GM18498 (cell line): ENCODE results near the gene MCUR1.

ENCODE experiments used
- ATAC-seq: cut with Tn5 transposase; IDR thresholded peaks from one replicate; pipeline ENCODE4 v1.9.1; 2021; ENCODE audit warnings: mild to moderate bottlenecking, moderate library complexity; ENCODE audit not compliant: unreplicated experiment

The MCUR1 gene

DNA sequence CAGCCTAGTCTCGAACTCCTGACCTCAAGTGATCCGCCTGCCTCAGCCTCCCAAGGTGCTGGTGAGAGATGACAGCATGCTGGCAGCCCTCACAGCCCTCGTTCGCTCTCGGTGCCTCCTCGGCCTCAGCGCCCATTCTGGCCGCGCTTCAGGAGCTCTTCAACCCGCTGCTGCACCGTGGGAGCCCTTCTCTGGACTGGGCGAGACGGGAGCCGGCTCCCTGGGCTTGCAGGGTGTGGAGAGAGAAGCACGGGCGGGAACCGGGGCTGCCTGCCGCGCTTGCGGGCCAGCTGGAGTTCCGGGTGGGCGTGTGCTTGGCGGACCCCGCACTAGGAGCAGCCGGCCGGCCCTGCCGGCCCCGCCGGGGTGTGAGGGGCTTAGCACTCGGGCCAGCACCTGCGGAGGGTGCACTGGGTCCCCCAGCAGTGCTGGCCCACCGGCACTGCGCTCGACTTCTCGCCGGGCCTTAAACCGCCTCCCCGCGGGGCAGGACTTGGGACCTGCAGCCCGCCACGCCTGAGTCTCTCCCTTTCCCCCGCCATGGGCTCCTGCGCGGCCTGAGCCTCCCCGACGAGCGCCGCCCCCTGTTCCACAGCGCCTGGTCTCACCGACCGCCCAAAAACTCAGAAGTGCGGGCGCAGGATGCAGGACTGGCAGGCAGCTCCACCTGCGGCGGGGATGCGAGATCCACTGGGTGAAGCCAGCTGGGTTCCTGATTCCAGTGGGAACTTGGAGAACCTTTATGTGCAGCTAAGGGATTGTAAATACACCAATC, 71.2 kb downstream of the MCUR1 start:
- no peak for ATAC-seq

DNA sequence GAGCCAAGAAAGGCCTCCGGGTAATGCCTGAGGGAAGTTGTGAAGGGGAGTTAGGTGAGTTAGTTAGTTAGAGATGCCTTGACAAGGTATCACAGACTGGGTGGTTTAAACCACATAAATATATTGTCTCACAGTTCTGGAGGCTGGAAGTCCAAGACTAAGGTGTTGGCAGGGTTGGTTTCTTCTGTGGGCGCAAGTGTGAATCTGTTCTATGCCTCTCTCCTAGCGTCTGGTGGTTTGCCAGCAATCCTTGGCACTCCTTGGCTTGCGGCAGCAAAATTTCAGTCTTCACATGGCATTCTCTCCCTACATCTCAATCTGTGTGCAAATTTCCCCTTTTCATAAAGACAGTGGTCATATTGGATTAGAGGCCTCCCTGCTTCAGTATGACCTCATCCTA, 73.0 kb downstream of the MCUR1 start:
- ATAC-seq: no peak
